B cell (primary cell): ENCODE results near the gene ZBTB5. TPM values are rescaled to one million over a fixed set of nuclear protein-coding genes. Genes with fewer than 3 reads are reported as not detected.

Experiments
- ATAC-seq: fragments of 200-7000 bp; cut with Tn5 transposase; one replicate; pipeline ENCODE4 v1.10.0; 2021; ENCODE audit warnings: low read depth, mild to moderate bottlenecking, moderate number of reproducible peaks, moderate library complexity
- CTCF ChIA-PET: fragments of 350-600 bp; sonication (Branson Sonifier 250); formaldehyde crosslinking; loops from one replicate; lab custom pipeline; 2021; ENCODE audit warnings: antibody characterized with exemption, inconsistent platforms; lab: Charles Lee
- POLR2A ChIA-PET: fragments of 350-600 bp; sonication (Branson Sonifier 250); formaldehyde crosslinking; loops from one replicate; lab custom pipeline; 2021; ENCODE audit warnings: antibody characterized with exemption; lab: Charles Lee
- DNase-seq: peaks from one replicate; pipeline ENCODE4 v3.0.0; 2013
- H2AFZ ChIP-seq: 2 replicates; pipeline ENCODE4 v1.6.1; 2012; ENCODE audit warnings: mild to moderate bottlenecking, low read depth, low read length; ENCODE audit not compliant: insufficient read depth, poor library complexity, severe bottlenecking
- H3K27ac ChIP-seq, 2 donors: 1 replicate in 1 of 2; 2 replicates in 1 of 2; pipeline ENCODE4 v1.5.1; 2012 to 2013; ENCODE audit warnings: low read length in 2 of 2, mild to moderate bottlenecking in 2 of 2, moderate library complexity in 1 of 2
- H3K27me3 ChIP-seq, 4 experiments: fragments of 200-600 bp in 1 of 4; sonication (generic) in 1 of 4; replicated peaks in 1 of 4; 1 replicate in 2 of 4; 2 replicates in 2 of 4; pipeline versions ENCODE4 v1.6.1 to v1.7.0; 2013 to 2016; ENCODE audit warnings: low read length in 3 of 4, mild to moderate bottlenecking in 2 of 4, mixed read lengths in 1 of 4, moderate library complexity in 1 of 4; ENCODE audit not compliant: insufficient read depth in 4 of 4, control insufficient read depth in 3 of 4; ENCODE audit errors: control extremely low read depth in 1 of 4
- H3K36me3 ChIP-seq, 2 experiments: replicated peaks in 1 of 2; 1 replicate in 1 of 2; 2 replicates in 1 of 2; pipeline versions ENCODE4 v1.6.1 to v1.7.1; 2013; ENCODE audit warnings: low read length in 1 of 2; ENCODE audit not compliant: insufficient read depth in 2 of 2, control insufficient read depth in 1 of 2; ENCODE audit errors: control extremely low read depth in 1 of 2, extremely low read depth in 1 of 2
- H3K4me1 ChIP-seq, 2 donors: fragments of 200-600 bp in 1 of 2; sonication (generic) in 1 of 2; 1 replicate in 1 of 2; 2 replicates in 1 of 2; pipeline versions ENCODE4 v1.5.1 to v1.6.1; 2013 to 2017; ENCODE audit warnings: low read length in 2 of 2; ENCODE audit not compliant: control insufficient read depth in 2 of 2, insufficient read depth in 2 of 2
- H3K4me2 ChIP-seq: replicated peaks from 2 replicates; pipeline ENCODE3; 2012; ENCODE audit warnings: mild to moderate bottlenecking, low read depth, low read length; ENCODE audit not compliant: poor library complexity, severe bottlenecking
- H3K4me3 ChIP-seq, 5 experiments: fragments of 200-600 bp in 1 of 5; sonication (generic) in 1 of 5; 1 replicate in 3 of 5; 2 replicates in 2 of 5; pipeline versions ENCODE4 v1.5.1 to v1.7.0; 2011 to 2016; ENCODE audit warnings: low read length in 4 of 5, mild to moderate bottlenecking in 4 of 5, low read depth in 2 of 5, control low read depth in 1 of 5, moderate library complexity in 1 of 5; ENCODE audit not compliant: insufficient read depth in 1 of 5; ENCODE audit errors: control extremely low read depth in 1 of 5, extremely low read depth in 1 of 5
- H3K79me2 ChIP-seq: fragments of 200-600 bp; sonication (generic); one replicate; pipeline ENCODE4 v1.6.0; 2016; ENCODE audit warnings: low read length; ENCODE audit not compliant: control insufficient read depth, insufficient read depth
- H3K9ac ChIP-seq: fragments of 200-600 bp; sonication (generic); 2 replicates; pipeline ENCODE4 v1.6.1; 2017; ENCODE audit warnings: mild to moderate bottlenecking, low read length, moderate library complexity
- H3K9me3 ChIP-seq, 3 donors: one replicate each; pipeline versions ENCODE4 v1.6.1 to v1.7.1; 2013; ENCODE audit warnings: low read length in 2 of 3; ENCODE audit not compliant: control insufficient read depth in 2 of 3, insufficient read depth in 1 of 3; ENCODE audit errors: control extremely low read depth in 1 of 3
- H4K20me1 ChIP-seq: 2 replicates; pipeline ENCODE4 v1.6.0; 2012; ENCODE audit warnings: mild to moderate bottlenecking, low read length; ENCODE audit not compliant: insufficient read depth, control insufficient read depth, poor library complexity, severe bottlenecking
- H3K27ac Mint-ChIP-seq: one replicate; pipeline ENCODE4 v1.8.0; 2021; ENCODE audit warnings: mixed read lengths
- H3K27me3 Mint-ChIP-seq: one replicate; pipeline ENCODE4 v1.8.0; 2021; ENCODE audit warnings: mixed read lengths
- H3K4me1 Mint-ChIP-seq: one replicate; pipeline ENCODE4 v1.8.0; 2021; ENCODE audit warnings: mixed read lengths
- H3K4me3 Mint-ChIP-seq: one replicate; pipeline ENCODE4 v1.8.0; 2021; ENCODE audit warnings: mixed read lengths
- H3K9me3 Mint-ChIP-seq: one replicate; pipeline ENCODE4 v1.8.0; 2022; ENCODE audit warnings: mixed read lengths; ENCODE audit not compliant: insufficient read depth
- CTCF ChIP-seq: fragments of 200-600 bp; IDR thresholded peaks from one replicate; pipeline ENCODE4 v1.8.0; 2022; ENCODE audit warnings: antibody characterized with exemption, mild to moderate bottlenecking
- EZH2 ChIP-seq: IDR thresholded peaks from 2 replicates; pipeline ENCODE4 v1.6.1; 2012; ENCODE audit warnings: borderline replicate concordance, low read depth, mild to moderate bottlenecking, moderate library complexity, low read length; ENCODE audit not compliant: insufficient read depth, poor library complexity, severe bottlenecking
- WGBS: methylation state at CpG from one replicate; pipeline ENCODE4 v1.1.5; 2013; ENCODE audit warnings: missing lambda C conversion rate; ENCODE audit not compliant: insufficient coverage; 5-methylcytosine and 5-hydroxymethylcytosine counted together
- intact Hi-C: fragments of 100-400 bp; cut with micrococcal nuclease; formaldehyde crosslinking; loops from one replicate; pipeline ENCODE4 v1.10.0; 2022
- polyA plus RNA-seq: library from polyadenylated mRNA; depleted of rRNA; stranded (reverse); fragments of >200 nt; gene quantifications from 2 replicates; pipeline ENCODE4 v1.2.3, GENCODE V29; 2012
- total RNA-seq, 2 donors: library from RNA; stranded (reverse); fragments of 120-200 nt in 1 of 2; gene quantifications; 1 replicate in 1 of 2; 2 replicates in 1 of 2; pipeline versions ENCODE4 v1.2.3 to v1.2.4, GENCODE V29; 2013 to 2022

The ZBTB5 gene
- total and polyA plus RNA-seq, 2 donors (not counting 1 experiment from before 2014, with no cell fraction given): 12.8 to 27.6 TPM

- peaks cover 0 to 11% of the 10 kb centered on the region in 2 experiments for H3K36me3 ChIP-seq
- H3K4me2 ChIP-seq: no peak overlapping the region
- no peaks in the 10 kb centered on the region for H3K9me3 Mint-ChIP-seq
- 97% methylated on average over 3 of the region's 12 CpGs for WGBS
- H3K4me3 ChIP-seq: no peak overlapping the region
- H3K27ac Mint-ChIP-seq: no peak overlapping the region
- intact Hi-C loops: loop anchor here (5.0 kb wide), 1 partner anchor 172 kb away; the partner anchor contains the start of gene TOMM5
- H2AFZ ChIP-seq: no peak overlapping the region
- ChIA-PET CTCF (interaction anchor here (1.6 to 1.8 kb wide), 3 partner anchors 8 to 46 kb away, joined by 4 to 6 read pairs (median 5); no protein-coding TSS in a partner anchor), POLR2A (interaction anchor here (0.6 to 0.7 kb wide), 3 partner anchors 8 to 391 kb away, joined by 4 to 7 read pairs (median 6); no protein-coding TSS in a partner anchor)
- ATAC-seq: no peak
- no peaks in the 10 kb centered on the region for H3K27me3 Mint-ChIP-seq
- no peak overlapping the region for H3K27ac ChIP-seq
- TF ChIP-seq EZH2: no peak
- no peak for TF ChIP-seq CTCF
- H3K4me1 ChIP-seq: peaks cover 18 to 36% of the 10 kb centered on the region in 2 donors
- H3K9me3 ChIP-seq: no peaks in the 10 kb centered on the region
- no peak for DNase-seq
- H3K27me3 ChIP-seq: no peaks in the 10 kb centered on the region
- peak overlapping the region; percentile 3 for H3K4me3 Mint-ChIP-seq
- peaks cover 12% of the 10 kb centered on the region for H4K20me1 ChIP-seq
- peaks cover 28% of the 10 kb centered on the region for H3K4me1 Mint-ChIP-seq
- H3K79me2 ChIP-seq: peaks cover 69% of the 10 kb centered on the region
- no peak overlapping the region for H3K9ac ChIP-seq
Measured at GRCh38 chr9:37420271-37421215, 44.7 kb downstream of the ZBTB5 start.
